ENCODE measurements around the gene SLC15A3. TPM values are rescaled to one million over a fixed set of nuclear protein-coding genes. Genes with fewer than 3 reads are reported as not detected.

The SLC15A3 gene
- polyA plus RNA-seq, 5 donors, result 14.7 to 21.2 (median 20.6) TPM

DNA sequence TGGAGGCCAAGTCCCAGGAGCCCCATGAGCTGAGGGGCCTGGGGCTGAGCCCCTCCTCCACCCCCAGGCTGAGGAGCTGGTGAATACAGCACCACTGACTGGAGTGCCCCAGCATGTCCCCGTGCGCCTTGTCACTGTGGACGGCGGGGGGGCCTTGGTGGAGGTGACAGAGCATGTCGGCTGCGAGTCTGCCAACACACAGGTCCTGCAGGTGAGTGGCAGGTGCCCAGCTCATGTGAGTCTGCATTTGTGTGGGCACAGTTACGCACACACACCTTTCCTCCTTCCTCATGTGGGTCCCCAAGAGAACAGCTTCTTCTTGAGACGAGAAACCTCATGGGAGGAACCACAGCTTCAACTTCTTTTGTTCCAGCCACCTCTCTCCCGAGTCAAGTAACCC is 20.1 kb downstream of the SLC15A3 start:
- DNase-seq, result no peak

DNA sequence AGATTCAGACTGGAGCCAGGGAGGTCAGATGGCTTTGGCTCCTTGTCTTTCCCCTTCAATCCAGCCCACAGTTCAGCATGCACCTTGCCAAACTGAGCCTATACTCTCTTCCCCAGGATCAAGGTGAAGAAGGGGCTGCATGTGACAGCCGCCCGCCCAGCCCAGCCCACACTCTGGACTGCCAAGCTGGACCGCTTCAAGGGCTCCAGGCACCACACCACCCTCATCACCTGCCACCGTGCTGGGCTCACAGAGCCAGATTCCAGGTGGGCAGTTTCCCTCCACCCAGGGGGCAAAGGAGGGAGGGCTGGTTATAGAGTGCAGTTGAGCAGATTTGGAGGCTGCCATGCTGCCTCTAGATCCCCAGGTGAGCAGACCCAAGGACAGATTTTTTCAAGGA is 21.6 kb downstream of the SLC15A3 start:
- no peak for DNase-seq

DNA sequence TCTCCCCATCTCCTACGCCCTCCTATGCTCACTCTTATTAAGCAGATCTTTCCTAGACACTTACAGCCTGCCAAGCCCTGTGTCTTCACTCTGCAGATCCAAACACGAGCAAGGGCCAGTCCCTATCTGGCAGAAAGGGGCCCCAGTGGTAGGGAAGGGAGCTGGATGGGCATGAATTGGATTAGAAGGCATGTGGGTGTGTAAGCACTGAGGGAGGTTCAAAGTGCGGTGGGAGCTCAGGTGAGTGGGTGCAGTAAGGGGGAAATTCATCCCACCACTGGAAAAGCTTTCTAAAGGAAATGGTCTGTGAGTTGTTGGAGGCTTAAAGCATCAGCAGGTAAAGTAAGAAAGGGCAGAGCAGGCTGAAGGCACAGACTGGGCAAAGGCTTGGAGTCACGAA is 22.2 kb downstream of the SLC15A3 start:
- no peak for DNase-seq

DNA sequence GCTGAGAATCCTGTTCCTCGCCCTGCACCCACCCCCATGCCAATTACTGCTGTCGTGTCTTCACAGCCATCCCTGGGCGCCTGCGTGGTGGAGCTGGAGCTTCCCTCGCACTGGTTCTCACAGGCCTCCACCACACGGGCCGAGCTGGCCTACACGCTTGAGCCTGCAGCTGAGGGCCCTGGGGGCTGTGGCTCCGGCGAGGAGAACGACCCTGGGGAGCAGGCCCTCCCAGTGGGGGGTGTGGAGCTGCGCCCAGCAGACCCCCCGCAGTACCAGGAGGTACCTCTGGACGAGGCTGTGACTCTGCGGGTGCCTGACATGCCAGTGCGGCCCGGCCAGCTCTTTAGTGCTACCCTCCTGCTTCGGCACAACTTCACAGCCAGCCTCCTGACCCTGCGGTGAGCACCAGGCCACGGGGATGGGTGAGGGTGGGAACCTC is 23.4 kb downstream of the SLC15A3 start:
- DNase-seq, result no peak

DNA sequence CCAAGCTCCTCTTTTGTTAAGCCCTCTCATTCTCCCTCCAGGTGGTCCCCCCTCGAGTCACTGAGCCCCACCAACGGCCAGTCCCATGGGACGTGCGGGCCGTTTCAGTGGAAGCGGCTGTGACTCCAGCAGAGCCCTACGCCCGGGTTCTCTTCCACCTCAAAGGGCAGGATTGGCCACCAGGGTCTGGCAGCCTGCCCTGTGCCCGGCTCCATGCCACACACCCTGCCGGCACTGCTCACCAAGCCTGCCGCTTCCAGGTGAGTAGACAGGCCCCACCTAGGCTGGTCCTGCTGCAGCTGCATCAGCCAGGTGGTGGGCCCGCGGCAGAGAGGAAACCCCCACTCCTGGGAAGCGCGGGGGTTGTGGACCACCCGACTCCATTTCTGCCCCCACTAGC is 24.4 kb downstream of the SLC15A3 start:
- no peak for DNase-seq

DNA sequence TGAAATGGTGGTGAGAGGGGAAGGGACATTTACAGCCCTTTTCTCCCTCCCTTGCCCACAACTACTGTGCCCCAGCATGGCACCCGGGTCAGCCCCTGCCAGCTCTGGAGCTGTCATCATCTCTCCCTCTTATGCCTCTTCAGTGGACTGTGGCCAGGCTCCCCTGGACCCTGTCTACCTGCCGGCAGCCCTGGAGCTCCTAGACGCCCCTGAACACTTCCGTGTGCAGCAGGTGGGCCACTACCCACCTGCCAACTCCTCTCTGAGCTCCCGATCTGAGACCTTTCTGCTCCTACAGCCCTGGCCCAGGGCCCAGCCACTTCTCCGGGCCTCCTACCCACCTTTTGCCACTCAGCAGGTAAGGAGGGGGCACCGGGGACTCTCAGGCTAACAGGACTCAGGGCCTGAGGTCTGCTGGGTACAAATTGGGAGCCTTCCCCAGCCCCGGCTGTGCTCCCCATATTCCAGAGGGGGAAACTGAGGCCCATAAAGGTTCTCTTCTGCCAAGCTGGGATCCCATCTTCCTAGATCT is 24.8 kb downstream of the SLC15A3 start:
- no peak for DNase-seq

DNA sequence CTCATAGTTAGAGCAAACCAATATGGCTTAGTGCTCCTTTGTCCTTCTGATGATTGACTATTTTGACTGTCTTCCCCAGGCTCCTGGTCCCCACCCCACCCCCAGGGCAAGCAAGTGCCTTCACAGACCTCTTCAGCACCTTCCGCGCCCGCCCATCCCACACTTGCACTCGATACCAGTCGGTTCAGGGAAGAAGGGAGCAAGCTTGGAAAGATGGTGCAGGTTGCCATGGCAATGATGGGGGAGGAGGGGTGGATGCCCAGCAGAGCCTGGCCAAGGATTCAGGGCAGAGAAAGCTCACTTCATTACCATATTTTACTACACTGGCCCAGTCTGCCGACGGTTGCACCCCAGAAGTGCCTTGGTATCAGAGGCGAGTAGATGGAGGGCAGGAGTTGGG is 25.5 kb downstream of the SLC15A3 start:
- no peak for DNase-seq

DNA sequence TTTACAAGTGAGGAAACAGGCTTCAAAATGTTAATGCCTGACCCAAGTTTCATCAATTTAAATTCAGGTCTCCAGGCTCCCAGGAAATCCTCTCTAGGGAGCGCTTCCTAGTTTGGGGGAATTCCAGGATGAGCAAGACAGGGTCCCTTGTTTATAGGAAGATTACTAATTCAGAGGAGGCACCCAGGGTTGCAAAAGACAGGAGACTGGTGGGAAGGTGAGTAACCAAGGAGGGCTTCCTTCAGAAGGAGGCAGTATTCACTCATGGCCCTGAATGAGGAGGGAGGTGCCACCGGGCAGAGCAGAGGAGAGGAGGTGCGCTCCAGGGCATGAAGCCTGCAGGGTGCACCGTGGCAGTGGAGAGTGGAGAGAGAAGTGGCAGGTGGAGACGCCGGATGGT is 26.1 kb downstream of the SLC15A3 start:
- no peak for DNase-seq

DNA sequence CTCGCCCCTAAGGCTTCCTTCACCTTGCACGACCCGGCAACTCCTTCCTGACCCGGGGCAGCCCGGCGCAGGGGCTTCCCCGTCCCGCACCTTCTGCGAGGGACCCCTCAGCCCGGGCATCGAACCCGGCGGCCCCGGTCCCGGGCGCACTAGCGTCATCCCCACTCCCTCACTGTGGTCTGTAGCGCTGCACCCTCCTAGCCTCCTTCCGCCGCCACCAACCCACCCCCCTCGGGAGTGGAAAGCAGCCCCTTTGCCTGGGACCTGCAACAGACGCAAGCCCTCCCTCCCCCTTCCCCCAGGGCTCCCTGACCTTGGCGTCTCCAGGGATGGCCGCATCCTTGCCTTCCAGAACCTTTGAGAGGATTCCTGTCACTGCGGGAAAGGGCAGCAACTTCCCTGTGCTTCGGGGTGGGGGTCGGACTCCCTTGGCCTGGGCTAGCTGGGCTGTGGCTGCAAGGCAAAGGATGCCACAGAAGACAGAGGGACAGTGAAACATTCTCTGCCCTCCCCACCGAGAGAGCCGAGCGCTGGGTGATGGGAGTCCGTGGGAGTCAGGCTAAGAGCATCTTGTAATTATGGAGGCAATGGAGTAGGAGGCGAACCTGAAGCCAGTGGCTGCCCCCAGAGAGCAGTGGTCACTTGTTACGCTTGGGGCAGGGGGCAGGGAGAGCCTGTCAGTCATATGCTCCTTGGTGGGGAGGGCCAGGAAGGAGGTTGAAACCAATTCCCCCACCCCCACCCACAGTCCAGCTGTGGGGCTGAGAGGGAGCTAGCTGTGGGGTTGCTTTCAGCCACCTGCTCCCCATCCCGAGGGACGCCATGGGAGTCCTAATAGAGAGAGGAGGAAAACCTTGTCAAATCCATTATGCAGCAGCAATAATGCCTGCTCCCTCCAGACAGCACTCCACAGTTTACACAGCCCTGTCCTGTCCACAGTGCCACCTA is 26.8 kb downstream of the SLC15A3 start:
- no peak for DNase-seq

DNA sequence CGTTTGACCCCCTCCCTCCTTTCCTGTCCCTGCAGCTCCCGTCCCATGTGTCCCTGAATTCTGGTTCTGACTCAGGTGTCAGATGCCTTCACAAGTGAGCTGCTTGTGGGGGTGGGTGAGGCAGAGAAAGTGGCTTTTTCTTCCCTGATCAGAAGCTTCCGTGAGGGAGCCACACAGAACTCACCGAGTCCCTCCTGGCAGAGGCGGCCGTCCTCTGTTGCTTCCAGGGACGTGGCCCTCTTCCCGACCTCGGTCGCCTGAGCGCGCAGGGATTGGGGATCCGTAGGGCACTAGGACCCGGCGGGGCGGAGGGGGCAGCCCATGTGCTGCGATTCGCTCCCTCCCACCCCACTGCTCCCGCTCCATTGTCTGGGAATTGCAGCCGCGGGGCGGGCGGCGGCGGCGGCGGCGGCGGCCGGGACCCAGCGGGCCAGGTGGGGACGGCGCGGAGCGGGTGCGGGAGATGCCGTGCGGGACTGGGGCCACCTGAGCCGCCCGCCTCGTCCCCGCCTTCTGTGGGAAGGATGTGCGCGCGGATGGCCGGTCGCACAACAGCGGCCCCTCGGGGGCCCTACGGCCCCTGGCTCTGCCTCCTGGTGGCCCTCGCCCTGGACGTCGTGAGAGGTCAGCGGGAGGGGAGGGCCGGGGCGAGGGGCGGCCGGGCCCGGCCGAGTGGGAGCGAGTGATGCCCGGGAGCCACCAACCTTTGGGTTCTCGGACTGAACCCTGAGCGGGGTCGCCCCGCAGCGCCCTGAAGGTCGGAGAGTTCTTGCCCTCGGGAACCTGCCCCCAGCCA is 27.7 kb downstream of the SLC15A3 start, which contains the start of gene TMEM132A:
TMEM132A (plus strand) TSS at position 351 of the 796 bp plus-strand sequence; CDS start at position 525, 174 bp downstream.
- peak in 1 of 2 donors; percentile 54 for DNase-seq

DNA sequence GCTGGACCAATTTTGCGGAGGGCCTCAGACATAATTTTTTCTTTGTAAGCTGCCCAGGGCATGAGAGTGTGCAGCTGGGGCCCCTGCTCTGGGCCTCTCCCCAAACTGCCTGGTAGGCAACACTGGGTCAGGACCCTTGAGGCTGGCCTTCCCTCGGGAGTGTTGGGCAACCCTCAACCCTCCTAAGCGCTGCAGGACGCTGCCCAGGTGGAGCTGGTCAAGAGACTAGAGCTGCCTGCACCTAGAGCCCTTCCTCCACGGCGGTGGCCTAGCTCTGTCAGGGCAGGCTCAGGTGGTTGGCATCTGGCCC is 28.2 kb downstream of the SLC15A3 start:
- no peak for DNase-seq

DNA sequence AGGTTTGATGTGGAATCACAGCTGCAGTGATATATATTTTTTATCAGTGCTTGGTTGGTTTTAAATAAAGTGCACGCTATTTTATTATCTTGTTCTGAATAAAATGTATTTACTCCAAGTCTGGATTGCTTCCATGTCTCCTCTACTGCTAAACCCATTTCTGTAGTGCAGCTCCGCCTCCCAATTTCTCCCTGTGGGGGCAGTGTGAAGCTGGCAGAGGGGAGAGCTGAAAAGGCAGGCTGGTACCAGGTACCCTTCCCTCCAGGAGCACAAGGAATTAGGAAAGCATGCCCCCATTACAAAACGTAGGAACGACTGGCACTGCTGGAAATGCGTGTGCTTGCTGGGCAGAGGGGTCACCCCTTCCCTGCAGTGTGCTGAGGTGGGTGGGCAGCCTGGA is 28.6 kb downstream of the SLC15A3 start:
- DNase-seq, result no peak

DNA sequence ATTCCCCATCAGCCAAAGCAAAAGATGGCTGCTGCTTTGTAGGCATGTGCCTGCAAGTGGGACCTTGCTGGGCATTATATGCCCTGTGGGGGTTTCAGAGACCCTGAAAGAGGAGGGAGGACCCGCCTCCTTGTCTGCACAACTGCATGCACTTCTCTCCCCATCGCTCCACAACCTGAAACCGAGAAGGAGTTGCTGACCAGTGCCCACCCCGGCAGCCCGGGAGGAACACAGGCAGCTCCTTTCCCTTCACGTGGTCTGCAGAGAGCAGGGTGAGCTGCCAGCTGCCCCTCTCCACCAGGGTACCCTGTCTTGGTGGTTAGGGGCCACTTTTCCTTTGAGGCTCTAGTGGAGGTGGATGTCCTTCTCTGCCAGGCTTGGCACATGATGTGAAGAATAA is 29.1 kb downstream of the SLC15A3 start:
- no peak for DNase-seq

DNA sequence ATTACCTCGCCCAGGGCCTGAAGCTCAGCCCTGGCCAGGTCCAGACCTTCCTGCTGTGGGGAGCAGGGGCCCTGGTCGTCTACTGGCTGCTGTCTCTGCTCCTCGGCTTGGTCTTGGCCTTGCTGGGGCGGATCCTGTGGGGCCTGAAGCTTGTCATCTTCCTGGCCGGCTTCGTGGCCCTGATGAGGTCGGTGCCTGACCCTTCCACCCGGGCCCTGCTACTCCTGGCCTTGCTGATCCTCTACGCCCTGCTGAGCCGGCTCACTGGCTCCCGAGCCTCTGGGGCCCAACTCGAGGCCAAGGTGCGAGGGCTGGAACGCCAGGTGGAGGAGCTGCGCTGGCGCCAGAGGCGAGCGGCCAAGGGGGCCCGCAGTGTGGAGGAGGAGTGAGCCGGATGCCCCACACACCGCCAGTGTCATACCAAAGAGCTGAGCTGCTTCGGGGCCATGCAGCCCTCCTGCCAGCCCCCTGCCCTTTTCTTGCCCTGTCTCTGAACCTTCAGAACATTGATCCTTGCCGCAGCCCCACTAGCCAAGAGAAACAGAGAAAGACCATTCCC is 30.1 kb downstream of the SLC15A3 start:
- no peak for DNase-seq

DNA sequence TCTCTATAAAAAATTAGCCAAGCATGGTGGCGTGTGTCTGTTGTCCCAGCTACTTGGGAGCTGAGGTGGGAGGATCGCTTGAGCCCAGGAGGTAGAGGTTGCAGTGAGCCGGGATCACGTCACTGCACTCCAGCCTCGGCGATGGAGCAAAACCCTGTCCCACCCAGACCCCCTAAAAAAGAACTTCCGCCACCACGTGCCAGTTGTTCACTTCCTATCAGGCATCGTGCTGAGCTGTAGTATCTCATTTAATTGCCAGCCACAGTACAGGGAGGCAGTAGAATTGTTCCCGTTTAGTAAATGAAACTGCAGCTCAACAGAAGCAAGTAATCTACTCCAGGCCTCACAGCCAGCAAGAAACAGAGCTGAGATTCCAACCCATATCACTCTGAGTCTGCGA is 30.7 kb downstream of the SLC15A3 start:
- no peak for DNase-seq

DNA sequence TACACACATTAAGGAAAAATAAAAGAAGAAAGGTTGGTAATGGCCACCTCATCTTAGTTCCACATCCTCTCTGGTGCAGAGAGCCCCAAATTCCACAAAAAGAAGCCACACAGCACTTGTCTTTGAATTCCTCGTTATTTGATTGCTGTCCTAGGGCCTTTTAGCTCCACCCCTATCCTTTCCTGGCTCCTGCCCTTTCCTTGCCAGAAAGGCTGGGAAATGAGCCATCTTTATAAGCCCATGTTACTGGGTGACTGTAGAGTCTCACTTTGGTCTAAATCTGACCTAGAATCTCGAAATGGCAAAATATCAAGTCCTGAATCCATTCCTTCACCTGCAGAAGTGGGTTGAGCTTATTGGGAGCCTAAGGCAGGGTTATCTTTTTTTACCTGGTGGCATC is 32.0 kb downstream of the SLC15A3 start:
- DNase-seq, result no peak

DNA sequence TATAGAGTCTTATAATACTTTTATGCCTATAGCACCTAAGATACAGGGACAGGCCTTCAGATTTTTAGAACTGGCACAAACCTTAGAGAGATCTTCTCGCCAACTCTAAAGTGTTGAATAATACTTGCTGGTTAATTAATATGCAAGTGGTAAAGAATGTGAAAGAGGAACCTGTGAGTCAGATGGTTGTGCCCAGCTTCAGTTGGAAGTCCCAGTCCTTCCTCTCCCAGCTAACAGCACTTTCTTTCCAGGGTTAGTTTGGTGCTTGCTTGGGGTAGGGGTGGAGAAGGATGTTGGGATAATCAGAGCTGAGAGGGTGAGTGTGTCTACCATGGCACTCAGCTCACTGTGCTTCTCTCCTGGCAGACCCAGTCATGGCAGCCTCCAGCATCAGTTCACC is 32.7 kb downstream of the SLC15A3 start:
- no peak for DNase-seq

DNA sequence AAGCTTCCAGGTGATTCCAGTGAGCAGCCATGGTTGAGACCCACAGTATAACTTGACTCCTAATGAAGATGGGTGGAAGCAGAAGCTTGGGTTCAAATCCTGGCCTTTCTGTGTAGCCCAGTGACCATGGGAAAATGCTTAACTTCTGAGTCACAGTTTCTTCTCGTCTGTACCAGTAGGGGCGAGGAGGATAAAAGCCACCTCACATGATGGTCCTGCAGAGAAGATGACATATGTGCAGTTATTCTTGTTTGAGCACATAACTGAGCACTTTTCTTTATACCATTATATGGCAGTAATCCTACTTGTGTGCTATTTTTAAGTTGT is 33.1 kb downstream of the SLC15A3 start:
- no peak for DNase-seq

DNA sequence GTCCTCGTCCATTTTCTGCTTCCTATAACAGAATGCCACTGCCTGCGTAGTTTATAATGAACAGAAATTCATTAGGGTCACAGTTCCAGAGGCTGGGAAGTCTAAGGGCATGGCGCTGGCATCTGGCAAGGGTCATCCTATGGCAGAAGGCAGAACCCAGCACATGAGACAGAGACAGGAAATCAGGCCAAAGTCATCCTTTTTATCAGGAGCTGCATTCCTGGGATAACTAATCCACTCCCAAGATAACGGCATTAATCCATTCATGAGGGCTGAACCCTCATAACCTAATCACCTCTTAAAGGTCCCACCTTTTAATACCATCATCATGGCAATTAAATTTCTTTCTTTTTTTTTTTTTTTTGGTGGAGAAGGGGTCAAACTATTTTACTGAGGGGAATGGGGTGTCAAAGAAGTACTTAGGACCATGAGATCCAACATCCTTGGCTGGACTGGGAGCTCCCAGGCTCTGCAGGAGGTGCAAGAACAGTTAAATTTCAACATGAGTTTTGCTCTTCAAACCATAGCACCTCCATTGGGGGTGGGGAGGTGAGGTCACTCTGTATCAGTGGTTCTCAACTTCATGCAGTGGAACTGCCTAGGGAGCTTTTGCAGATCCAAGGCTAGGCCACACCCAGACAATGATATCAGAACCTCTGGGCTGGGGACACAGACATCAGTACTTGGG is 33.6 kb downstream of the SLC15A3 start:
- no peak for DNase-seq

DNA sequence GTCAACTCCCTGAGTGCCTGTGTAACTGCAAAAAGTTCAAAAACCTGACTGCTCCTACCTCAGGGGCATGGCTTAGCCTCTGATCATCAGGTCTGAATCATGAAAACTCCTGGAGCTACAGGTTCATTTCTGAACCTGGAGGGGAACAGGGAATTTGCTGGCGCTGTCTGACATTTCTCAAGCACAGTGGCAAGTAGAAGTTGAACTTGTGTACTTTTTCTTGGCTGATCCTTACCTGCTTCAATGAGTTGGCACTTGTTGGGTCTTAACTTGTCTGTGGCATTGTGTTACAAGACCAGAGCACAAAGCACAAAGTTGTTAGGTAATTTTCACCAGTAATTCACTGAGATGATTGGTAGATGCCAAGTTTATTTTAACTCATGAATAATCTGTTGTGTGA is 34.7 kb downstream of the SLC15A3 start:
- no peak for DNase-seq

DNA sequence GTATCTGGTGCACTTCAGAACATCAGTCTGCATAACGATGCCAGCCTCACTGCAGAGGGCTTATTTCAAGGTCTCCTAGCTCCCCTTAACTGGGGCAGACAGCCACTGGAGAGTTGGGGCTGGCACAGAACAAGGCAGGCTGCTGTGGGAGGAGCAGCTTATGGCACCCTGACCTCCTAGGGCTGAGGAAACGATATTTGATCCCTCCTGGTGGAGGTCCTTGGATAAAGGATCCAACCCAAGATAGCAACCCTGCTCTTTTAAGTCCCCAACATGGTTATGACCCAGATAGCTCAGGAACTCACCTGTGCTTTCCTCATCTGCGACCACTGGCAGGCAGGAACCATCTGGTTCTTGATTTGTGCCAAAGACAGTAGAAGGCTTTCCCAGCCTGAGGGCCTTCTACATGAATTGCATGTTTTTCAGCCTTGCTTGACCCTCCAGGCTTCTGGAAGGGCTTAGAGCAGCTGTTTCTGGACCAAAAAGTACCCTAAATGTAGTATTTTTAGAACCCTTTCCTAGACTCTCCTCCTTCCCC is 35.2 kb downstream of the SLC15A3 start:
- DNase-seq, result no peak
